ENCODE data around the gene PRRC2A.

The PRRC2A gene

DNA sequence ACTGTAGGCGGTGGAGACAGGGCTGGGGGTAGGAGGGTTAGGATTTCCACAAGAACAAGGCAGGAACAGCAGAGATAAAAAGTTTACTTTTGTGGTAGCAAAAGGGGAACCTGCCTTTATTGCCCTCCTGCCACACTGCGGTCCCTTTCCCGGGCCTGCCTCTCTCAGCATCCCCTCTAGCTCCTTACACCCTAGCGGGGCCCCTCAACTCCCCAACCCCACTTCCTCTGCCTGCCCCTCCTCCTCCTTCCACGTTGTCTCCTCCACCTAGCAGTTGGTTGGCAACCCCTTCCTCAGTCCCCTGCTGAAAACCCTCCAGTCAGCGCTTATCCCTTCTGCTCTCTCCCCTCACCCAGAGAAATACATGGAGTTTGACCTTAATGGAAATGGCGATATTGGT is 4.8 kb upstream of the PRRC2A start:
- TF ChIP-seq, protein P1, sequence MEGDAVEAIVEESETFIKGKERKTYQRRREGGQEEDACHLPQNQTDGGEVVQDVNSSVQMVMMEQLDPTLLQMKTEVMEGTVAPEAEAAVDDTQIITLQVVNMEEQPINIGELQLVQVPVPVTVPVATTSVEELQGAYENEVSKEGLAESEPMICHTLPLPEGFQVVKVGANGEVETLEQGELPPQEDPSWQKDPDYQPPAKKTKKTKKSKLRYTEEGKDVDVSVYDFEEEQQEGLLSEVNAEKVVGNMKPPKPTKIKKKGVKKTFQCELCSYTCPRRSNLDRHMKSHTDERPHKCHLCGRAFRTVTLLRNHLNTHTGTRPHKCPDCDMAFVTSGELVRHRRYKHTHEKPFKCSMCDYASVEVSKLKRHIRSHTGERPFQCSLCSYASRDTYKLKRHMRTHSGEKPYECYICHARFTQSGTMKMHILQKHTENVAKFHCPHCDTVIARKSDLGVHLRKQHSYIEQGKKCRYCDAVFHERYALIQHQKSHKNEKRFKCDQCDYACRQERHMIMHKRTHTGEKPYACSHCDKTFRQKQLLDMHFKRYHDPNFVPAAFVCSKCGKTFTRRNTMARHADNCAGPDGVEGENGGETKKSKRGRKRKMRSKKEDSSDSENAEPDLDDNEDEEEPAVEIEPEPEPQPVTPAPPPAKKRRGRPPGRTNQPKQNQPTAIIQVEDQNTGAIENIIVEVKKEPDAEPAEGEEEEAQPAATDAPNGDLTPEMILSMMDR (IDR thresholded peaks at IDR 0.05; ENCODE audit: control insufficient read depth, insufficient read depth, low read depth, low read length, missing control alignments) = no peak
- no peak for DNase-seq (ENCODE audit: low read depth)
- no peak overlapping the region for H3K4me3 ChIP-seq (ENCODE audit: control insufficient read depth, low read depth, low read length)

DNA sequence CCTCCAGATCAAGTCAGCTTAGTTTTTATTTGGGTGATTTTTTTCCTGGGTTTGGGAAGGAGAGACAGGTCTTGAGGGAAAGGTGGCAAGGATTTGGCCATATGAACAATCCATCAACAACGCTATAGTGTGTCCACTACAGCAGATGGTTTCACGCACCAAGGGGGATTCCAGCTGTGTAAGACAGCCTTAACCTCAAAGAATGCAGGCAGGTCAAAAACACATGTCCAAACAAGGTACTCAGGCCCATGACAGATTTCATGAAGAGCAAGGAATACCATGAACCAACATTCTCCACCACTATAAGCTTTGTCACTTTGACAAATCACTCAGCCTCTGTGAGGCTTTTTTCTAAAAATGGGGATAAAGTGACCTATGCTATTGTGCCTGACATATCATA is 3.5 kb upstream of the PRRC2A start:
- H3K4me3 ChIP-seq (ENCODE audit: control insufficient read depth, low read depth, low read length) = no peak overlapping the region
- DNase-seq (ENCODE audit: low read depth) = no peak
- TF ChIP-seq, protein P1 (IDR thresholded peaks at IDR 0.05; ENCODE audit: control insufficient read depth, insufficient read depth, low read depth, low read length, missing control alignments) = no peak

DNA sequence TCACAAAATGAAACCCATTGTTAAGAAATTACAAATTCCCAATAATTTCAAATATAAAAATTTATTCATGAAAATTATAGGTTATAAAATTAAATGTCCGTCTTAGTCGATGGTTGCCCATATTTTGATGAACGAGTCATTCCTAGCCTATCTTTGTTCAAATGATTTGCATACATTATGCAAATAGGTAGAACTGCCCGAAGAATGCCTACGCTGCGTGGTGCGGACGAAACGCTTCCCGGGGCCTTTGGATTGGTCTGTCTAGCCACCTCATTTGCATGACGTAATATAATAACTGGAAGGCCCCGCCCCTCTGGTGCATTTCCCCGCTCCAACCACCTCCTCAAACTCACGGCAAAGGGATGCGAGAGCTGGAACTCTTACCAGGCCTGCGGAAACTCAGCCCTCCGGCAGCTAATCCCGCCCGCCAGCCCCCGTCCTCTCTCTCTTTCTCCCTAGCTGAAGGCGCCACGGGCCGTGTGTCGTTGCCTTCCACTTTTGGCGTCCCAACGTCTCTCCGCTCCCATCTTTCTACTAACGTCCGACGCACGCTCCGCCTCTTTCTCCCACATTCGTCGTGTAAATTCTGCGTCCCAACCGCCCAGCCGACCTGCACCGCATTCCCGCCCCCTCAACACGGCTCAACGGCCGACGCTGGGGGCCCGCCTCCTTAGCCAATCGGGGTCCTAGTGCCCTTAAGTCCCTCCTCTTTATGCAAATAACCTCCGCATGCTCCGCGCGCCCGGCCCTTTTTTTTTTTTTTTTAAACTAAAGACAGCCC is 520 bp upstream of the PRRC2A start:
- H3K4me3 ChIP-seq (ENCODE audit: control insufficient read depth, low read depth, low read length) = peak overlapping the region; percentile 73
- TF ChIP-seq, protein P1 (IDR thresholded peaks at IDR 0.05; ENCODE audit: control insufficient read depth, insufficient read depth, low read depth, low read length, missing control alignments) = no peak
- DNase-seq (ENCODE audit: low read depth) = peak; percentile 98

GRCh38 chr6:31621320-31621939 is 915 bp downstream of the PRRC2A start:
- TF ChIP-seq, protein P1 (IDR thresholded peaks at IDR 0.05; ENCODE audit: control insufficient read depth, insufficient read depth, low read depth, low read length, missing control alignments) = no peak
- peak overlapping the region; percentile 74 for H3K4me3 ChIP-seq (ENCODE audit: control insufficient read depth, low read depth, low read length)
- no peak for DNase-seq (ENCODE audit: low read depth)

DNA sequence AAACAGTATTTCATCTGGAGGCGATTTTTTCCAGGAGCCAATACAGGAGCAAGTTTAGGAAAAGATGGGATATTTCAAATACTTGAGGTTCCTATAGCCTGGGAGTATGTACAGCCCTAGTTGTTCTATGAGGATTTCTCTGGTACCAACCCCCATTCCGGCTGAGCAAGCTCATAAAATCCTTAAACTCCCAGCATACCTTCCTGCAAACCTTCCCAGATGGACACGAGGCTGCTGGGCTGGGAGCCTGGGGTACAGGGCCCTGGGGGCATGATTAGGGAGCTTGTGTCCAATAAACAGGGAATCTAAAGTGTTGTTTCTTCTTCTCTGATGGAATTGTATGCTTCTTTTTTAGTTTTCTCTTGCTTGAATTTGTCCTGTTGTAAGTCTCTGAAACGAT is 1.5 kb downstream of the PRRC2A start:
- DNase-seq (ENCODE audit: low read depth) = no peak
- H3K4me3 ChIP-seq (ENCODE audit: control insufficient read depth, low read depth, low read length) = peak overlapping the region; percentile 74
- TF ChIP-seq, protein P1 (IDR thresholded peaks at IDR 0.05; ENCODE audit: control insufficient read depth, insufficient read depth, low read depth, low read length, missing control alignments) = no peak

DNA sequence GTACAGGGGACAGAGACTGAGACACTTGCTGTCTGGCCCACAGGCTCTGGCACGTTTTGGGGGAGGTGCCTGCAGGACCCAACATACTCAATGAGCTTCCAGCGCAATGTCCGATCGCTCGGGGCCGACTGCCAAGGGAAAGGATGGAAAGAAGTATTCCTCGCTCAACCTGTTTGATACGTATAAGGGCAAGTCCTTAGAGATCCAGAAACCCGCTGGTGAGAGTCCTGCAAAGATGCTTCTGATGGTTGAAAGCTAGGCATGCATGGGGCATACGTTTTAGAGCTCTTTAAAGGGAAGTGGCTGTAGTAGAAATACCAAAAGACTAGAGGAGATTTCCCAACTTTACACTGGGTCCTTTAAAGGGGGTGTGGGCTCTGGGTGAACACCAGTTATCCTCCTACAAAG is 2.2 kb downstream of the PRRC2A start:
- H3K4me3 ChIP-seq (ENCODE audit: control insufficient read depth, low read depth, low read length) = no peak overlapping the region
- TF ChIP-seq, protein P1 (IDR thresholded peaks at IDR 0.05; ENCODE audit: control insufficient read depth, insufficient read depth, low read depth, low read length, missing control alignments) = no peak
- DNase-seq (ENCODE audit: low read depth) = no peak
